ENCODE data around the gene ABCC6.
"Not testable (repeated sequence)": the region's sequence is repeated elsewhere in the genome, so short reads cannot be mapped to it uniquely, and the experiment has no call there.

ABCC6 gene

GRCh38 chr16:16190966-16191365, 32.3 kb downstream of the ABCC6 start:
- DNase-seq (ENCODE audit: low read depth in 1 of 2, low spot score in 1 of 2) = not testable (repeated sequence)

DNA sequence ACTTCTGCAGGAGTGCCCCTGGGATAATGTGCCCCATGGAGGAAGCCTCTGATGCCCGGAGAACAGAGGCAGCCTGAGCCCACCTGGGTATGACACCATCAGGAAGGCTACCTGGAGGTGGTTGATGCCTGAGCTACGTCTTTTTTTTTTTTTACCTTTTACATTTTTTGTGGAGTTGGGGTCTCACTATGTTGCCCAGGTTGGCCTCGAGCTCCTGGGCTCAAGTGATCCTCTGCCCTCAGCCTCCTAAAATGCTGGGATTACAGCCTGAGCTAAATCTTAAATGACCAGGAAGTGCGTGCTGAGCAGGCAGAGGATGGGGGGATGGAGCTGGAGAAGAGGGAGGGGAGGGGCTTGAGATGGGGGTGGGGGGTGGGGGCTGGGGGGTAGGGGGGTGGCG, 32.7 kb downstream of the ABCC6 start:
- no peak for DNase-seq (ENCODE audit: low read depth in 1 of 2, low spot score in 1 of 2)

GRCh38 chr16:16189842-16190241, 33.5 kb downstream of the ABCC6 start:
- no peak for DNase-seq (ENCODE audit: low read depth in 1 of 2, low spot score in 1 of 2)

DNA sequence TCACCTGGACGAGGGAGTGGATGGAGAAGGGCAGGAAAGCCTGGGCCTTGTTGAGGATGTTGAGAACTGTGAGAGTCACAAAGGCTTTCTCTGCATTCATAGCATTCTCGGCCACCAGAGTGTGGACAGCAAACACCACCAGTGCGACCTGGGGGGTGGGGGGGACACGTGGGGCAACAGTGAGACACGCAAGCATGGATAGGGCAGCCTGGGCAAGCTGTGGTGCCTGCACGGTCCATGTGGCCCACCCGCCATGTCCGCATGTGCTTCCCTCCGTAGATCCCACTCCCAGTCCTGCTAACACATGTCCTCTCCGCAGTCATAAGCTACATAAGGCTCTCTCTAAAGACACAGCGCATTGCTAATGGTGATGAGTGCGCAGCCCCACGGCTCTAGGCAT, 34.5 kb downstream of the ABCC6 start:
- DNase-seq (ENCODE audit: low read depth in 1 of 2, low spot score in 1 of 2) = no peak

- no peak for DNase-seq (ENCODE audit: low read depth in 1 of 2, low spot score in 1 of 2)
Observed at GRCh38 chr16:16186820-16187219, 36.5 kb downstream of the ABCC6 start.

- no peak for DNase-seq (ENCODE audit: low read depth in 1 of 2, low spot score in 1 of 2)
Observed at GRCh38 chr16:16185095-16185494, 38.2 kb downstream of the ABCC6 start.

DNA sequence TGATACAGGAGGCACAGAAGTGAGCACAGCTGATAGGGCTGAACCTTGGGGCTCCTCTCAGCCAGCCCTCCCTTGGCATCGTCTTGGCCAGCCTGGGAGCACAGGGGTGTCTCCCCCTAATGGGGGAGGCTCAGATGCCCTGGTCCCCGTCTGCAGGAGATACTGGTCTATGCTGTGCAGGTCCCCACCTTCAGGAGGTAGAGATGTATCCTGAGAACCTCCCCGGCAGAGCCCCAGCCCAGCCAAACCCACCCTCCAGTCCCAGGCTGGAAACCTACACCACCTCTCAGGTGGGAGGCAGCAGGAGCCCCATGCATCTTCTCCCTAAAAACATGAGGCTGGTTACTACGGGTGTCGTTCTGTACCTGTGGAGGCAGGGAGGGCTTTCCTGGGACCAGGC, 38.7 kb downstream of the ABCC6 start:
- no peak for DNase-seq (ENCODE audit: low read depth in 1 of 2, low spot score in 1 of 2)

DNA sequence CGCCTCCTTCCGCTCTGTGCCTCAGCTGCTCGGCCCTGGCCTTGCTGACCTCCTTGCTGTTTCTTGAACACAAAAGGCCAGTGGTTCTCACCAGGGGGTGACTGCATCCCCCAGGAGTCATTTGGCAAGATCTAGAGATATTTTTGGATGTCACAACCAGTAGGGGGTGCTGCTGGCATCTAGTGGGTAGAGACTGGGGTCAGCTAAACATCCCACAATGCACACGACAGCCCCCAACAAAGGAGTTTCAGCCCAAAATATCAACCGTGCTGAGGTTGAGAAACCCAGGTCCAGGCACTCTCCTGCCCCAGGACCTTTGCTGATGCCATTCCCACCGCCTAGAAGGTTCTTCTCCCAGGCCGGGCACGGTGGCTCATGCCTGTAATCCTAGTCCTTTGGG, 39.7 kb downstream of the ABCC6 start:
- DNase-seq (ENCODE audit: low read depth in 1 of 2, low spot score in 1 of 2) = no peak

DNA sequence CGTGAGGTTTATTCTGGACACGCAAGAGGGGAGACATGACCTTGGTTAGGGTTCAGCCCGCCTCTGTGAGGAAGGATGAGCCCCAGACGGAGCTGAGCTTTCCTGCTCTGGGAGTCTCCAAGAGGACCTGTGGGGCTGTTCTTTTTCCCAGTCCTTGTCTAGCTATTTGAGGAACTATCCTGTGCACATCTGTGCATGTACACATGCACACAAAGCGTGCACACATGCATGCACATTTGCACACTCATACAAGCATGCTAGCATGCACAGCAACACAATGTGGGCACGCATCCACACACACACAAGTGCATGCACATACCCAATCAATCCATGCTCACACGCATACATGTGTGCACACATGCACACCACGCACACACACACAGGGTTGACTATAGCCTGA, 40.4 kb downstream of the ABCC6 start:
- DNase-seq (ENCODE audit: low read depth in 1 of 2, low spot score in 1 of 2) = no peak

DNA sequence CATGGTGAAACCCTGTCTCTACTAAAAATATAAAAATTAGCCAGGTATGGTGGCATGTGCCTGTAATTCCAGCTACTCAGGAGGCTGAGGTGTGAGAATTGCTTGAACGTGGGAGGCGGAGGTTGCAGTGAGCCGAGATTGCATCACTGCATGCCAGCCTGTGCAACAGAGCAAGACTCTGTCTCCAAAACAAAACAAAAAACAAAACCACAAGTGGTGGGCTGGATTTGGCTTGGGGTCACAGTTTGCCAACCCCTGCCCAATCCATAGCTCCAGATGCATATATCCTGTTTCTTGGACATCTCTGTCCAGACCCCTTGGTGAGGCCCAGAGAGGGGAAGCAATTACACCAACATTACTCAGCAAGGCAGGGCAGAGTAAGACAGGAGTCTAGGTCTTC, 41.5 kb downstream of the ABCC6 start:
- DNase-seq (ENCODE audit: low read depth in 1 of 2, low spot score in 1 of 2) = not testable (repeated sequence)

- DNase-seq (ENCODE audit: low read depth in 1 of 2, low spot score in 1 of 2) = no peak
Observed at GRCh38 chr16:16178455-16179162, 44.7 kb downstream of the ABCC6 start.

DNA sequence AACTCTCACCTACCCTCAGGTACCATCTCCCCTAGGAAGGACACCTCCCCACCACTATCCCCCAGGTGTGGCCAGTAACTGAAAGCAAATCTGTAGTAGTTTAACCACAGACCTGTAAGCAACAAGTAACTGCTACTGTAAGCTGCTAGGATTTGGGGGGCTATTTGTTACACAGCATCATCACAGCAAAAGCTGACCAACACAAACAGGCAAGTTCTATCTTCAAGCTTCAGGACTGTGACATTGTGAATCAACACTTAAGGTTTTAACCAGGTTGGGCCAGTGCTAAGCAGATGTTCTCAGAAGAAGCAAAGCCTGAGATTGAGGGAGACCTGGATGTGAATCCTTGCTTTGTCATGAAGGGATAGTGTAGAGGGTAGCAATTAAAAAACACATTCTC, 47.0 kb downstream of the ABCC6 start:
- no peak for DNase-seq (ENCODE audit: low read depth in 1 of 2, low spot score in 1 of 2)

DNA sequence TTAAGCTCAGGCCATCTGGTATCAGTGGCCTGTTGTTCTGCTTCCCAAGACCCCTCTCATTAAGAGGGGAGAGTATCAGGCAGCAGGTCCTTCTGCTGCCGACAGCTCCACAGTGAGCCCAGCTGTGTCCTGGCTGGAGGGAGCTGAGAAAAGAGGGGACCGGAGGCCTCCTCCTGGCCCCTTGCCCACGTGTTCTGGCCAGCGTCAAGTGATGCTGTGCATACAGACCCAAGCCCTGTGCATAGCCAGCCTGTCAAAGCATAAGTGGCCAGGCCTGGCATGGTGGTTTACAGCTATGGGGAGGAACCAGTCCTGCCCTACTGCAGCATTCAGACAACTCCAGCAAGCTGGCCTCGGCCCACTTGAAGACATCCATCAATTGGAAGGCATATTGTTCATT, 48.0 kb downstream of the ABCC6 start:
- no peak for DNase-seq (ENCODE audit: low read depth in 1 of 2, low spot score in 1 of 2)

GRCh38 chr16:16172991-16173390, 50.3 kb downstream of the ABCC6 start:
- no peak for DNase-seq (ENCODE audit: low read depth in 1 of 2, low spot score in 1 of 2)

GRCh38 chr16:16171332-16171919, 51.9 kb downstream of the ABCC6 start:
- DNase-seq (ENCODE audit: low read depth in 1 of 2, low spot score in 1 of 2) = no peak

DNA sequence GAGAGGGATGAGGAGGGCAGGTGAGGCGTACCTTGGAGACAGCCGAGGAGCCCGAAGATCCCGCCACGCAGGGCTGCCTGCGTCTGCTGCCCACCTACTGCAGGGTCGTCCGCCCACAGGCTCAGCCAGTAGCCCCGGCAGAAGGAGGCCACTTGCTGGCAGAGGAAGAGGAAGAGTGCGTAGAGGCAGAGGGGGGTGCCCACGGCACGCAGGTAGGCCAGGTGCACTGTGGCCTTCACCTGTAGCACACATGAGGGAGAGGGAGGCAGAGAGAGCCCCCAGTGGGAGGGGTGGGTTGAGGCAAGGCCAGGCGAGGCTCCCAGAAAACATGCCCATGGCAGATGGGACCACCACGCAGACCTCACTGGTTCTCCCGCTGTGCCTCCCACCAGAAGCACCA, 53.7 kb downstream of the ABCC6 start:
- no peak for DNase-seq (ENCODE audit: low read depth in 1 of 2, low spot score in 1 of 2)

DNA sequence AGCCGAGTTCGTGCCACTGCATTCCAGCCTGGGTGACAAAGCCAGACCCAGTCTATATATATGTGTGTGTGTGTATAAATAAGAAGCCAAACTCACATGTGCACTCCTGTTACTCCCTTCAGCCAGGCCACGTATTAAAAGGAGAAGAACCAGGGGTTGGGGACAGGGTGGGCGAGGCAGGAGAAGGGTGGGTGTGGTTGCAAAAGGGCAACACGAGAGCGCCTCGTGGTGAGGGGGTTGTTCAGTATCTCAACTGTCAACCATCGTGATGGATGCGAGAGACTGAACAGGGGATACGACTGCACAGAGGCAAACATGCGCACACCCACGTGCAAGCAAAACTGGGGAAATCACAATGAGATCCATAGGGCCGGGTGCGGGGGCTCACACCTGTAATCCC, 54.9 kb downstream of the ABCC6 start:
- no peak for DNase-seq (ENCODE audit: low read depth in 1 of 2, low spot score in 1 of 2)

DNA sequence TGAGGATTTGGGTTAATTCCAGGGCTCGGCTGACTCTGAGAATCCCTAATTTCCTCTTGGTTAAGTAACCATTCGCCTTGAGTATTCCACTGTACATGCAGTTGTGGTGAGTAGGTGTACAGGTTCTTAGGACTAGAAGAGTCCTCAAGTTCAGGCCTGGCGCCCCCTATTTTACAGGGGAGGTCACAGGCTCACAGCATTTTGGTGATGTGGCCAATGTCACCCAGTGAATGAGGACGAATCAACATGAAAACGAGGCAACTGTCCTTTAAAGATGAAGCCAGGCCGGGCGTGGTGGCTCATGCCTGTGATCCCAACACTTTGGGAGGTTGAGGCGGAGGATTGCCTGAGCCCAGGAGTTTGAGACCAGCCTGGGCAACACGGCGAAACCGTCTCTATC, 55.4 kb downstream of the ABCC6 start:
- DNase-seq (ENCODE audit: low read depth in 1 of 2, low spot score in 1 of 2) = no peak

GRCh38 chr16:16166949-16167348, 56.3 kb downstream of the ABCC6 start:
- DNase-seq (ENCODE audit: low read depth in 1 of 2, low spot score in 1 of 2) = no peak

GRCh38 chr16:16166085-16166484, 57.2 kb downstream of the ABCC6 start:
- no peak for DNase-seq (ENCODE audit: low read depth in 1 of 2, low spot score in 1 of 2)

GRCh38 chr16:16164243-16164642, 59.1 kb downstream of the ABCC6 start:
- no peak for DNase-seq (ENCODE audit: low read depth in 1 of 2, low spot score in 1 of 2)

DNA sequence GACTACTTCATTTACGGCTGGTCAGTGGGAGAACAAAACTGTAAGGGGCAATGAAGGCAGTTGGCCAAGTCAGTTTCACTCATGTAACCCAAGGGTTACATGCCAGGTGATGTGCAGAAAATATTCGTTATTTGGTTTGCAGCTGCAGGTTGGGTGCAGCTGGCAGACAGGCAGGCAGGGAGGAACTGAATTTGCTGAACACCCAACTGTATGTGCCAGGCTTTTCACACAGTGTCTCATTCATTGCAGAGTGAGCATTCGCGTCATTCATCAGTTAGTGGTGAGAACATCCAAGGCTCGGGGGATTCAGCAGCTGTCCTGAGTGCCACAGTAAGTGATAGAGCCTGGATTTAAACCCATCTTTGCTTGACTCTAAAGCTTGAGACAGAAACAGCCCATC, 59.7 kb downstream of the ABCC6 start:
- no peak for DNase-seq (ENCODE audit: low read depth in 1 of 2, low spot score in 1 of 2)

- DNase-seq (ENCODE audit: low read depth in 1 of 2, low spot score in 1 of 2) = no peak
Observed at GRCh38 chr16:16163109-16163508, 60.2 kb downstream of the ABCC6 start.
